Natural killer cell (primary cell): ENCODE measurements around the gene SLC5A6. TPM values are rescaled to one million over a fixed set of nuclear protein-coding genes. Genes with fewer than 3 reads are reported as not detected.

Experiments used
- ATAC-seq, 3 donors: fragments of 150-1000 bp in 2 of 3; fragments of 200-7000 bp in 1 of 3; cut with Tn5 transposase; 1 replicate in 1 of 3; 2 replicates in 2 of 3; pipeline ENCODE4 v1.10.0; 2021; ENCODE audit warnings: mild to moderate bottlenecking in 2 of 3, moderate library complexity in 2 of 3
- DNase-seq, 2 donors: peaks; one replicate each; pipeline versions ENCODE4 v3.0.0 to v3.0.0-alpha.2; 2013 to 2021; ENCODE audit warnings: mixed read lengths in 1 of 2
- H3K27ac ChIP-seq: one replicate; pipeline ENCODE4 v1.5.1; 2013; ENCODE audit warnings: mild to moderate bottlenecking, low read length
- H3K27me3 ChIP-seq: one replicate; pipeline ENCODE4 v1.6.1; 2013; ENCODE audit warnings: low read length; ENCODE audit not compliant: control insufficient read depth, insufficient read depth
- H3K36me3 ChIP-seq: one replicate; pipeline ENCODE4 v1.6.1; 2013; ENCODE audit warnings: low read length; ENCODE audit not compliant: control insufficient read depth, insufficient read depth
- H3K4me1 ChIP-seq: one replicate; pipeline ENCODE4 v1.6.1; 2013; ENCODE audit warnings: low read length; ENCODE audit not compliant: control insufficient read depth, insufficient read depth
- H3K4me3 ChIP-seq: one replicate; pipeline ENCODE4 v1.5.1; 2013; ENCODE audit warnings: low read length
- H3K9me3 ChIP-seq: one replicate; pipeline ENCODE4 v1.6.1; 2013; ENCODE audit warnings: low read length; ENCODE audit not compliant: control insufficient read depth, insufficient read depth
- H3K27ac Mint-ChIP-seq, 2 donors: one replicate each; pipeline ENCODE4 v1.8.0; 2022; ENCODE audit warnings: mild to moderate bottlenecking in 2 of 2, mixed read lengths in 2 of 2, moderate library complexity in 1 of 2
- H3K27me3 Mint-ChIP-seq, 2 donors: one replicate each; pipeline ENCODE4 v1.8.0; 2022; ENCODE audit warnings: low read depth in 2 of 2, mixed read lengths in 2 of 2
- H3K36me3 Mint-ChIP-seq: one replicate; pipeline ENCODE4 v1.8.0; 2022; ENCODE audit warnings: mixed read lengths
- H3K4me1 Mint-ChIP-seq, 2 donors: one replicate each; pipeline ENCODE4 v1.8.0; 2022; ENCODE audit warnings: mixed read lengths in 2 of 2
- H3K4me3 Mint-ChIP-seq: one replicate; pipeline ENCODE4 v1.8.0; 2022; ENCODE audit warnings: mild to moderate bottlenecking, moderate library complexity, mixed read lengths
- H3K9me3 Mint-ChIP-seq, 2 donors: one replicate each; pipeline ENCODE4 v1.8.0; 2022; ENCODE audit warnings: mixed read lengths in 2 of 2
- CTCF ChIP-seq: fragments of 200-600 bp; IDR thresholded peaks from one replicate; pipeline ENCODE4 v1.8.0; 2022; ENCODE audit warnings: antibody characterized with exemption
- WGBS: methylation state at CpG from one replicate; pipeline ENCODE4 v1.1.7; 2013; ENCODE audit warnings: missing lambda C conversion rate; ENCODE audit not compliant: insufficient coverage; 5-methylcytosine and 5-hydroxymethylcytosine counted together
- intact Hi-C: fragments of 100-400 bp; cut with micrococcal nuclease; formaldehyde crosslinking; loops from one replicate; pipeline ENCODE4 v1.14.2; 2022
- total RNA-seq, 4 donors: library from RNA; stranded (reverse); fragments of 120-200 nt in 1 of 4; gene quantifications; one replicate each; pipeline versions ENCODE4 v1.2.3 to v1.2.4, GENCODE V29; 2013 to 2022

Gene SLC5A6
- total RNA-seq, 3 donors from 2014 or later (not counting 1 experiment from before 2014, with no cell fraction given) = 86.2 to 102 (median 93.7) TPM

- Mint-ChIP-seq H3K9me3 (no peaks in the 10 kb centered on the region), H3K27me3 (peaks cover 0 to 6% of the 10 kb centered on the region in 2 donors), H3K36me3 (no peaks in the 10 kb centered on the region), H3K4me3 (no peak overlapping the region), H3K27ac (no peak overlapping the region), H3K4me1 (no peaks in the 10 kb centered on the region)
- no peak for ATAC-seq
- Histone ChIP-seq H3K27ac (no peak overlapping the region), H3K27me3 (no peaks in the 10 kb centered on the region), H3K36me3 (no peaks in the 10 kb centered on the region), H3K4me1 (no peaks in the 10 kb centered on the region), H3K9me3 (no peaks in the 10 kb centered on the region), H3K4me3 (no peak overlapping the region)
- 95% methylated on average over 8 of the region's 8 CpGs for WGBS
- no peak for DNase-seq
- no peak for TF ChIP-seq CTCF
- intact Hi-C loops = no loop called here
These were observed 59.8 kb downstream of the SLC5A6 start for GRCh38 chr2:27152102-27152795.

- TF ChIP-seq CTCF = no peak
- intact Hi-C loops = no loop called here
- no peak overlapping the region for H3K4me3 Mint-ChIP-seq
- WGBS = 91% methylated on average over 8 of the region's 8 CpGs
- Histone ChIP-seq H3K4me1 (no peaks in the 10 kb centered on the region), H3K4me3 (no peak overlapping the region), H3K9me3 (no peaks in the 10 kb centered on the region), H3K27me3 (no peaks in the 10 kb centered on the region), H3K27ac (no peak overlapping the region), H3K36me3 (no peaks in the 10 kb centered on the region)
- H3K27ac Mint-ChIP-seq = no peak overlapping the region
- no peaks in the 10 kb centered on the region for H3K9me3 Mint-ChIP-seq
- no peaks in the 10 kb centered on the region for H3K36me3 Mint-ChIP-seq
- ATAC-seq (no peak), DNase-seq (no peak)
- peaks cover 0 to 8% of the 10 kb centered on the region in 2 donors for H3K27me3 Mint-ChIP-seq
- H3K4me1 Mint-ChIP-seq = no peaks in the 10 kb centered on the region
These were observed 61.3 kb downstream of the SLC5A6 start for GRCh38 chr2:27150639-27151230.

Other genes starting within 250 kb of the SLC5A6 start
- gene MAPRE3, start 241.6 kb downstream of the SLC5A6 start, total RNA-seq = 1 to 10 TPM; 3.9 to 5.0 (median 4.2) TPM
- 10 to 100 TPM; 64.9 to 81.1 (median 79.2) TPM for gene TMEM214, start 179.3 kb downstream of the SLC5A6 start, total RNA-seq
- gene AGBL5, start 160.6 kb downstream of the SLC5A6 start, total RNA-seq = 10 to 100 TPM in 2 of 3 donors, 1 to 10 TPM in 1; 10.0 to 12.0 (median 10.8) TPM
- gene OST4, start 140.6 kb downstream of the SLC5A6 start, total RNA-seq = 100 to 1,000 TPM; 178 to 207 (median 192) TPM
- gene EMILIN1, start 133.7 kb downstream of the SLC5A6 start, total RNA-seq = under 1 TPM; 0.31 to 0.78 (median 0.41) TPM
- 1 to 10 TPM; 3.7 to 4.0 (median 3.8) TPM for gene KHK, start 125.5 kb downstream of the SLC5A6 start, total RNA-seq
- gene CGREF1, start 93.1 kb downstream of the SLC5A6 start, total RNA-seq = not detected
- gene ABHD1, start 88.5 kb downstream of the SLC5A6 start, total RNA-seq = 1 to 10 TPM in 2 of 3 donors, under 1 TPM in 1; 0.88 to 2.4 (median 1.2) TPM
- gene PREB, start 77.6 kb downstream of the SLC5A6 start, total RNA-seq = 10 to 100 TPM; 24.6 to 41.5 (median 31.2) TPM
- gene PRR30, start 72.9 kb downstream of the SLC5A6 start, total RNA-seq = not detected
- gene TCF23, start 63.3 kb downstream of the SLC5A6 start, total RNA-seq = not detected
- 10 to 100 TPM; 65.5 to 76.6 (median 76.5) TPM for gene ATRAID, start 227 bp downstream of the SLC5A6 start, total RNA-seq
- 10 to 100 TPM; 21.8 to 26.6 (median 24.0) TPM for gene CAD, start 5.1 kb upstream of the SLC5A6 start, total RNA-seq
- not detected for gene SLC30A3, start 50.8 kb upstream of the SLC5A6 start, total RNA-seq
- not detected for gene DNAJC5G, start 63.2 kb upstream of the SLC5A6 start, total RNA-seq
- gene TRIM54, start 70.2 kb upstream of the SLC5A6 start, total RNA-seq = under 1 TPM in 2 of 3 donors, not detected in 1; 0.18 to 0.21 TPM
- gene UCN, start 96.2 kb upstream of the SLC5A6 start, total RNA-seq = 1 to 10 TPM; 1.6 to 3.6 (median 2.4) TPM
- 10 to 100 TPM; 63.9 to 75.2 (median 64.8) TPM for gene MPV17, start 110.8 kb upstream of the SLC5A6 start, total RNA-seq
- 10 to 100 TPM; 56.1 to 68.7 (median 59.7) TPM for gene GTF3C2, start 144.5 kb upstream of the SLC5A6 start, total RNA-seq
- 10 to 100 TPM; 35.0 to 44.5 (median 40.8) TPM for gene EIF2B4, start 158.1 kb upstream of the SLC5A6 start, total RNA-seq
- gene SNX17, start 158.3 kb upstream of the SLC5A6 start, total RNA-seq = 100 to 1,000 TPM in 2 of 3 donors, 10 to 100 TPM in 1; 96.3 to 107 (median 100) TPM
- gene ZNF513, start 168.5 kb upstream of the SLC5A6 start, total RNA-seq = 10 to 100 TPM; 24.2 to 28.1 (median 26.1) TPM
- gene PPM1G, start 197.3 kb upstream of the SLC5A6 start, total RNA-seq = 10 to 100 TPM; 63.9 to 73.8 (median 69.5) TPM
- 100 to 1,000 TPM; 240 to 278 (median 262) TPM for gene NRBP1, start 216.4 kb upstream of the SLC5A6 start, total RNA-seq
- 1 to 10 TPM; 4.4 to 8.4 (median 5.1) TPM for gene KRTCAP3, start 230.1 kb upstream of the SLC5A6 start, total RNA-seq